ENCODE data around the gene SAMD4B. TPM values are rescaled to one million over a fixed set of nuclear protein-coding genes. Genes with fewer than 3 reads are reported as not detected.

The SAMD4B gene
- total RNA-seq, 4 donors from 2014 or later = 103 to 193 (median 115) TPM

DNA sequence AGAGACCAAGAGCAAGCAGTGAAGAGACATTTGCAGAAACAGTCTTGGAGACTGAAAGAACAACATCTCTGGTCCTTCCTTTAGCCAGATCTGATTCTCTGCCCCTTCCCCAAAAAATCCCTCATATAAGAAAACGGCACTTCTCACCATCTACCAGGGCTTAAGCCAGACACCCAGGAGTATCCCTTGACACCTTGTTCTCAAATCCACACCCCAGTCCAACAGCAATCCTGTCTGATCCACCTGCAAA, 68.5 kb downstream of the SAMD4B start:
- H3K4me3 ChIP-seq = peak overlapping the region; percentile 66 to 98 (median 88)
- H3K9me3 ChIP-seq = no peaks in the 10 kb centered on the region
- peaks cover 0 to 3% of the 10 kb centered on the region in 2 donors for H3K27me3 ChIP-seq
- WGBS, 2 donors = 29 to 38% methylated on average over 1 of the region's 1 CpG
- TF ChIP-seq EP300 (IDR thresholded peaks at IDR 0.05) = no peak
- TF ChIP-seq, protein P1, sequence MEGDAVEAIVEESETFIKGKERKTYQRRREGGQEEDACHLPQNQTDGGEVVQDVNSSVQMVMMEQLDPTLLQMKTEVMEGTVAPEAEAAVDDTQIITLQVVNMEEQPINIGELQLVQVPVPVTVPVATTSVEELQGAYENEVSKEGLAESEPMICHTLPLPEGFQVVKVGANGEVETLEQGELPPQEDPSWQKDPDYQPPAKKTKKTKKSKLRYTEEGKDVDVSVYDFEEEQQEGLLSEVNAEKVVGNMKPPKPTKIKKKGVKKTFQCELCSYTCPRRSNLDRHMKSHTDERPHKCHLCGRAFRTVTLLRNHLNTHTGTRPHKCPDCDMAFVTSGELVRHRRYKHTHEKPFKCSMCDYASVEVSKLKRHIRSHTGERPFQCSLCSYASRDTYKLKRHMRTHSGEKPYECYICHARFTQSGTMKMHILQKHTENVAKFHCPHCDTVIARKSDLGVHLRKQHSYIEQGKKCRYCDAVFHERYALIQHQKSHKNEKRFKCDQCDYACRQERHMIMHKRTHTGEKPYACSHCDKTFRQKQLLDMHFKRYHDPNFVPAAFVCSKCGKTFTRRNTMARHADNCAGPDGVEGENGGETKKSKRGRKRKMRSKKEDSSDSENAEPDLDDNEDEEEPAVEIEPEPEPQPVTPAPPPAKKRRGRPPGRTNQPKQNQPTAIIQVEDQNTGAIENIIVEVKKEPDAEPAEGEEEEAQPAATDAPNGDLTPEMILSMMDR (IDR thresholded peaks at IDR 0.05) = no peak
- no peak for TF ChIP-seq POLR2A (IDR thresholded peaks at IDR 0.05)
- peaks cover 10 to 23% (median 18%) of the 10 kb centered on the region in 3 donors for H3K36me3 ChIP-seq
- peaks cover 6 to 44% (median 37%) of the 10 kb centered on the region in 4 donors for H3K4me1 ChIP-seq
- DNase-seq (ENCODE audit: low spot score in 2 of 2) = no peak
- H3K27ac ChIP-seq = peak overlapping the region; percentile 94 to 100 (median 100)

- peak overlapping the region; percentile 66 to 98 (median 88) for H3K4me3 ChIP-seq
- WGBS, 2 donors = 12 to 16% methylated on average over 9 of the region's 9 CpGs
- peaks cover 0 to 3% of the 10 kb centered on the region in 2 donors for H3K27me3 ChIP-seq
- no peaks in the 10 kb centered on the region for H3K9me3 ChIP-seq
- H3K4me1 ChIP-seq = peaks cover 6 to 42% (median 32%) of the 10 kb centered on the region in 4 donors
- TF ChIP-seq, protein P1 (IDR thresholded peaks at IDR 0.05) = no peak
- TF ChIP-seq EP300 (IDR thresholded peaks at IDR 0.05) = peak in 1 of 2 donors; percentile 39
- H3K36me3 ChIP-seq = peaks cover 10 to 28% (median 18%) of the 10 kb centered on the region in 3 donors
- peak in 1 of 2 donors; percentile 70 for DNase-seq (ENCODE audit: low spot score in 2 of 2)
- peak overlapping the region; percentile 94 to 100 (median 100) for H3K27ac ChIP-seq
These were observed 69.0 kb downstream of the SAMD4B start for GRCh38 chr19:39411081-39411831.

GRCh38 chr19:39411832-39412099, 69.5 kb downstream of the SAMD4B start:
- H3K36me3 ChIP-seq = peaks cover 10 to 33% (median 18%) of the 10 kb centered on the region in 3 donors
- WGBS, 2 donors = 0% methylated on average over 7 of the region's 7 CpGs
- peak overlapping the region; percentile 8 to 96 (median 74) for H3K4me3 ChIP-seq
- TF ChIP-seq, protein P1 (IDR thresholded peaks at IDR 0.05) = peak; percentile 88 to 99 (median 93)
- TF ChIP-seq POLR2A (IDR thresholded peaks at IDR 0.05) = no peak
- peak; percentile 96 to 99 for DNase-seq (ENCODE audit: low spot score in 2 of 2)
- no peaks in the 10 kb centered on the region for H3K9me3 ChIP-seq
- peak overlapping the region; percentile 94 to 100 (median 100) for H3K27ac ChIP-seq
- H3K4me1 ChIP-seq = peaks cover 6 to 47% (median 34%) of the 10 kb centered on the region in 4 donors
- no peaks in the 10 kb centered on the region for H3K27me3 ChIP-seq

DNA sequence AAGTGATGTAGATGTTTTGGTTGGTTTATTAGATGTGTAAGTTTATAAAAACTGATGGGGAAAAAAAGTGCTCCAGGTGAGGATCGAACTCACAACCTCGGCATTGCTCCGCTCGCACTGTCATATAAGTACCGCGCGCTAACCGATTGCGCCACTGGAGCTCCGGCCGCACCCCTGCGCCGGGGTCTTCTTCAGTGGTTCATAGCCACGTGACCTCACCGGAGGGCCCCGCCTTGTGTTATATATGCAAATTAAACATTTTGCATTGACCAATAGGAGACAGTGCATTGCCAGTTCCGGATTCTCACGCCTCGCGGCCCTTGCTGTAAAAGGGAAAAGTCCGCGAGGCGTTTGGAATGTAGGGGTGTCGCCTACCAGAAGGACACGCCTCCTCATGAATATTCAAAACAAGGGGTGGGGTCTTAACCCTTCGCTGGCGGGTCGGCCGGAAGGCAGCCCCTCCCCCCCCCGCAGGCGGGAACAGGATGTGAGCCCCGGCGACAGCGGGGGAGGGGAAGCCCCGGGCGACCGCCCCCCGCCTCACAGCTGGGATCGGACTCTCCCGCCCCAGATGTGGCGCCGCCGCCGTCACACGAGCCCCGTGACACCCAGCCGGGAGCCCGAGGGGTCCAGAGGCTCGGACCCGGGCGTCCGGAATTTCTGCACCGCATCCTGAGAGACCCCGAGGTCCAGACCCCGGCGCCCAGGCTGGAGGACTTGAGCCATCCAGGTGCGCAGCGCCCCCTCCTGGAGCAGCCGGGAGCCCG, 70.1 kb downstream of the SAMD4B start, which contains the start of gene PLEKHG2:
PLEKHG2 (plus strand) TSS at position 570 of the 767 bp plus-strand sequence. CDS start 1,418 bp downstream, outside the sequence.
- Histone ChIP-seq H3K4me3 (peak within 1 kb of the TSS; percentile 66 to 96 (median 84)), H3K4me1 (peaks cover 6 to 53% (median 34%) of the 10 kb centered on the region in 4 donors), H3K27ac (peak within 1 kb of the TSS; percentile 94 to 100 (median 100)), H3K27me3 (no peaks in the 10 kb centered on the region), H3K36me3 (peaks cover 10 to 34% (median 17%) of the 10 kb centered on the region in 3 donors), H3K9me3 (no peaks in the 10 kb centered on the region)
- peak; percentile 97 to 99 for DNase-seq (ENCODE audit: low spot score in 2 of 2)
- TF ChIP-seq EP300 (IDR thresholded peaks at IDR 0.05) (peak; percentile 90 to 94), POLR2A (IDR thresholded peaks at IDR 0.05) (peak; percentile 46 to 48)
- TF ChIP-seq, protein P1 (IDR thresholded peaks at IDR 0.05) = peak; percentile 78 to 97 (median 95)
- 0 to 1% methylated on average over 34 to 39 of the region's 60 CpGs for WGBS, 2 donors

DNA sequence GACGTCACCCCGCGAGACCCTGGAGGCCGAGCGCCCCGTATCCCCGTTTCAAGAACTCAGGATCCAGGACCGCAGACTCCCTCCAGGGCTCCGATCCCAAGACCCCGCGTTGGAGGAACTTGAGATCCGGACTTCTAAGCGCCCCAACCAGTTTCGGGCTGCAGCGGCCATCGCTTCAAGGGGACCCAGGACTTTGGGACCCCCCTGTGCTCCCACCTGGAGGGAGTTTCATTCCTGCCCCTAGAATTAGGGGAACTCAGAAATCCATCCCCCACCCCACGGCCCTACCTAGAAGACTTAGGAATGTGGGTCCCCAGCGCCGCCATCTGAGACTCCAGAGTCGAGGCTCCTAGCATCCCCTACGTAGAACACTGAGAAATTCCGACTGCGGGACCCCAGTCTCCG, 70.6 kb downstream of the SAMD4B start:
- H3K27ac ChIP-seq = peak overlapping the region; percentile 94 to 99 (median 96)

More for the DNA sequence above, 70.6 kb downstream of the SAMD4B start:
- Histone ChIP-seq H3K36me3 (peaks cover 9 to 34% (median 11%) of the 10 kb centered on the region in 3 donors), H3K9me3 (no peaks in the 10 kb centered on the region), H3K27me3 (no peaks in the 10 kb centered on the region), H3K4me3 (peak overlapping the region; percentile 66 to 87 (median 74)), H3K4me1 (peaks cover 6 to 57% (median 34%) of the 10 kb centered on the region in 4 donors)
- no peak for DNase-seq (ENCODE audit: low spot score in 2 of 2)
- TF ChIP-seq, protein P1 (IDR thresholded peaks at IDR 0.05) = peak in 2 of 5 experiments; percentile 18 to 51
- no peak for TF ChIP-seq EP300 (IDR thresholded peaks at IDR 0.05)
- 0 to 1% methylated on average over 13 to 24 of the region's 24 CpGs for WGBS, 2 donors
